GM21528 (cell line): ENCODE data around the gene GTF2IRD1.
"Not testable (repeated sequence)": the region's sequence is repeated elsewhere in the genome, so short reads cannot be mapped to it uniquely, and the experiment has no call there.

ENCODE experiments used
- ATAC-seq: cut with Tn5 transposase; IDR thresholded peaks from one replicate; pipeline ENCODE4 v1.9.1; 2021; ENCODE audit warnings: mild to moderate bottlenecking, moderate library complexity; ENCODE audit not compliant: unreplicated experiment, low FRiP score

GTF2IRD1 gene

GRCh38 chr7:74623135-74623534 lies 169.4 kb downstream of the GTF2IRD1 start:
- no peak for ATAC-seq

GRCh38 chr7:74625446-74625845 lies 171.7 kb downstream of the GTF2IRD1 start:
- ATAC-seq: no peak

GRCh38 chr7:74627661-74628411 lies 174.1 kb downstream of the GTF2IRD1 start:
- no peak for ATAC-seq

- no peak for ATAC-seq
Observed at GRCh38 chr7:74632505-74632904, 178.8 kb downstream of the GTF2IRD1 start.

GRCh38 chr7:74633451-74633921 lies 179.8 kb downstream of the GTF2IRD1 start:
- ATAC-seq: no peak

GRCh38 chr7:74637745-74638144 lies 184.0 kb downstream of the GTF2IRD1 start:
- no peak for ATAC-seq

- ATAC-seq: peak; percentile 85
Observed at GRCh38 chr7:74650055-74650454, 196.3 kb downstream of the GTF2IRD1 start.

- peak; percentile 57 for ATAC-seq
Observed at GRCh38 chr7:74650493-74651132, 196.9 kb downstream of the GTF2IRD1 start.

- not testable (repeated sequence) for ATAC-seq
Observed at GRCh38 chr7:74651133-74651504, 197.4 kb downstream of the GTF2IRD1 start.
